Measurements from ENCODE around the gene LMCD1. TPM values are rescaled to one million over a fixed set of nuclear protein-coding genes. Genes with fewer than 3 reads are reported as not detected.

Gene LMCD1
- total RNA-seq, 1 donor from 2014 or later, result 0.93 TPM

DNA sequence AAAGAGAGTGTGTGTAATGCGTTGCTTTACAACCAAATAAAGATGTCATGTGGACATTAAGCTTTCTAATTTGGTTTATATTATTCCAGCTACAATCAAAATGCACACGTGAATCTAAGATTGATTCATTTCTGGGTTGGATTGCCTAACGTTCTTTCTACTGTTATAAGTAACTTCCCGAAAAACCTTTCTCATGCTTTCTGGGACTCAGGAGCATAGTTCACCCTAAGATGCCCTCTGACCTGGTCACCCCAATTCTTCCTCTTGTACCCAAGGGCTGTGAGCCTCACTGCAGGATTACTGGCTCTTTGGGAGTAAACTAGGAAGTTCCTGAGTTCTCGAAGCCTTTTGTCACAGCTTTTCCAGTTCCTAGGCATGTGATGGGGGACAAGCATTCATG lies 12.7 kb upstream of the LMCD1 start:
- Mint-ChIP-seq H3K9me3 (no peaks in the 10 kb centered on the region), H3K4me3 (no peak overlapping the region), H3K27me3 (peaks cover 2% of the 10 kb centered on the region), H3K4me1 (no peaks in the 10 kb centered on the region), H3K27ac (no peak overlapping the region), H3K36me3 (ENCODE audit: low read depth) (no peaks in the 10 kb centered on the region)
- intact Hi-C loops (cut with micrococcal nuclease), result no loop called here
- DNase-seq, result no peak

DNA sequence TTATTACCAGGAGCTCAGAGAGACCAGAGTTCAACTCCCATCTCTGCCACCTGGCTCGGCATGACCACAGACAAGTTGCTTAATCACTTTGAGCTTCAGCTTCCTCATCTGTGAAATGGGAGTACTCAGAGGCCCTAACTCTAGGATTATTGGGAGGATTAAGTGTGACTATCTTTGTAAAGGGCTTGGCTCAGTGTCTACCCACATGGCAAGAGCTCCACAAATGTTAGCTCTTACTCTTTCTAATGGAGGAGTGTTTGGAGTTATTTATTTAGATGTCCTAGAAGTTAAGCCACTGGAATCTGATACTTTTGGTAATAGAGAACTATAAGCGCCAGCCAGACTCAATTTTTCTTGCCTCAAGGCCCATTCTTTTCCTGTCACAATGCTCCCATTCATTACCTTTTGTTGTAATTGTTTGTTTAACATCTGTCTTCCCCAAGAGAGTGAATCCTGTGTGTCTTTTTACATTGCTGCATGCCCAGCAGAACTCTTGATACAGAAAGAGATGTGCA lies 12.3 kb upstream of the LMCD1 start:
- no peak for DNase-seq
- no peaks in the 10 kb centered on the region for H3K9me3 Mint-ChIP-seq
- no peak overlapping the region for H3K27ac Mint-ChIP-seq
- no peak overlapping the region for H3K4me3 Mint-ChIP-seq
- no peaks in the 10 kb centered on the region for H3K36me3 Mint-ChIP-seq (ENCODE audit: low read depth)
- H3K4me1 Mint-ChIP-seq, result no peaks in the 10 kb centered on the region
- intact Hi-C loops (cut with micrococcal nuclease), result no loop called here
- peaks cover 2% of the 10 kb centered on the region for H3K27me3 Mint-ChIP-seq

- intact Hi-C loops (cut with micrococcal nuclease), result no loop called here
- no peak for DNase-seq
- H3K27me3 Mint-ChIP-seq, result peaks cover 2% of the 10 kb centered on the region
- no peak overlapping the region for H3K4me3 Mint-ChIP-seq
- no peaks in the 10 kb centered on the region for H3K9me3 Mint-ChIP-seq
- H3K36me3 Mint-ChIP-seq (ENCODE audit: low read depth), result no peaks in the 10 kb centered on the region
- H3K4me1 Mint-ChIP-seq, result no peaks in the 10 kb centered on the region
- no peak overlapping the region for H3K27ac Mint-ChIP-seq
Measured at GRCh38 chr3:8490079-8490552, 11.5 kb upstream of the LMCD1 start.

- no peak overlapping the region for H3K4me3 Mint-ChIP-seq
- no peaks in the 10 kb centered on the region for H3K36me3 Mint-ChIP-seq (ENCODE audit: low read depth)
- H3K27me3 Mint-ChIP-seq, result peaks cover 2% of the 10 kb centered on the region
- intact Hi-C loops (cut with micrococcal nuclease), result no loop called here
- H3K9me3 Mint-ChIP-seq, result no peaks in the 10 kb centered on the region
- no peak overlapping the region for H3K27ac Mint-ChIP-seq
- no peaks in the 10 kb centered on the region for H3K4me1 Mint-ChIP-seq
- no peak for DNase-seq
Measured at GRCh38 chr3:8491271-8492144, 10.1 kb upstream of the LMCD1 start.

DNA sequence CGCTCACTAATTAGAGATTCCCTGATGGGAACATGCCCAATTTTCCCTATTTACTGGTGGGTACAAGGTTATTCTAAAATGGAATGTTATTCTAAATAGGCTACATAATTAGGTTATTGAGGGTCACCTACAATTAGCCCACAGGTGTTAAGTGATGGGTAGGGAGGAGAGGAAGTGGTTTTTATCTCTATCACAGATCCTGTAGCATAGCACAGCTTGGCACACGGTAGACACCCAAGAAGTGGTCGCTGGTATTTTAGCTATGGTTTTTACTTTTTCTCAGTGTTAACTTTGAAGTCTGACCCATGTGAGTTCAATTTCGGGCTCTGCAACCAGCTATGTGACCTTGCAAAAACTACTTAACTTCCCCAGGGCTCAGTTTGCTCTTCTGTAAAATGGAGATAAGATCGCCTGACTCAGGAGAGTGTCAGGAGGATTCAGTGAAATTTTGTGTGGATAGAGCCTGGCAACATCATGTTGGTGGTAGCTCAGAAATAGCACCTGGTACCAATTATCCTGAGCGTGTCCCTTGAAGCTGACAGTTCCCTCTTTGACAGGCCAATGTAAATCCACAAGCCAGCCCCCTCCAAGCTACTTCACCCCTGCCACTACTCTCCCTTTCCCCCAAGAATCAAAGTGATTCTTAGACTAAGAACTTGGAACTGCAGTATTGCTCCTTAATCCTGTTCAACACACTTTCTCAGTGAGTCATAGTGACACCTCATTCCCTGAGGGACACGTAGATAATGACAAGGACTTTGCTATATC lies 8.7 kb upstream of the LMCD1 start:
- no peaks in the 10 kb centered on the region for H3K9me3 Mint-ChIP-seq
- no peak overlapping the region for H3K4me3 Mint-ChIP-seq
- no peak overlapping the region for H3K27ac Mint-ChIP-seq
- H3K36me3 Mint-ChIP-seq (ENCODE audit: low read depth), result no peaks in the 10 kb centered on the region
- no peaks in the 10 kb centered on the region for H3K4me1 Mint-ChIP-seq
- intact Hi-C loops (cut with micrococcal nuclease), result no loop called here
- DNase-seq, result no peak
- H3K27me3 Mint-ChIP-seq, result peaks cover 2% of the 10 kb centered on the region

DNA sequence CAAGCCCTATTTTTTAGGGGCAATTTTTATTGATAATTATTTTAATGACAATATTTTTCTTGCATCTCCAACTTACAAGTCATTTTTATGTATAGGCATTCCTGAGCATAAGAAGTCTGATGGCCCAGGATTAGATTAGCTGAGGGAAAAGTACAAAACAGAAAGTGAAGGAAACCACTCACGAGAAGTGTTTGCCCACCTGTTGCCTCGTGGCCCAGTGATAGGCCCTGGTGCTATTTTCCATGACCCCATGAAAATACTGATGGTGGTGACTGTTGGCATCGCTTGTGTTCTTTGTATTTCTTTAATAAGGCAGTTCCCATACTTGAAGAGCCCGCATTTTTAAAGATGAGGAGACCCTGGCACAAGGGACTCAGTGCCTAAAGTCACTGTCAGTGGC lies 7.9 kb upstream of the LMCD1 start:
- no peak overlapping the region for H3K4me3 Mint-ChIP-seq
- no peaks in the 10 kb centered on the region for H3K4me1 Mint-ChIP-seq
- no peaks in the 10 kb centered on the region for H3K9me3 Mint-ChIP-seq
- DNase-seq, result no peak
- H3K27me3 Mint-ChIP-seq, result peaks cover 4% of the 10 kb centered on the region
- H3K36me3 Mint-ChIP-seq (ENCODE audit: low read depth), result no peaks in the 10 kb centered on the region
- intact Hi-C loops (cut with micrococcal nuclease), result no loop called here
- no peak overlapping the region for H3K27ac Mint-ChIP-seq

- intact Hi-C loops (cut with micrococcal nuclease), result no loop called here
- Mint-ChIP-seq H3K4me1 (no peaks in the 10 kb centered on the region), H3K9me3 (no peaks in the 10 kb centered on the region), H3K4me3 (no peak overlapping the region), H3K36me3 (ENCODE audit: low read depth) (no peaks in the 10 kb centered on the region), H3K27ac (no peak overlapping the region), H3K27me3 (peaks cover 5% of the 10 kb centered on the region)
- DNase-seq, result no peak
Measured at GRCh38 chr3:8494327-8494726, 7.3 kb upstream of the LMCD1 start.

- Mint-ChIP-seq H3K36me3 (ENCODE audit: low read depth) (no peaks in the 10 kb centered on the region), H3K4me1 (peaks cover 5% of the 10 kb centered on the region), H3K4me3 (no peak overlapping the region), H3K9me3 (no peaks in the 10 kb centered on the region), H3K27ac (no peak overlapping the region), H3K27me3 (peaks cover 21% of the 10 kb centered on the region)
- DNase-seq, result no peak
- intact Hi-C loops (cut with micrococcal nuclease), result no loop called here
Measured at GRCh38 chr3:8497582-8497981, 4.0 kb upstream of the LMCD1 start.

GRCh38 chr3:8499181-8499611 lies 2.4 kb upstream of the LMCD1 start:
- Mint-ChIP-seq H3K4me1 (peaks cover 5% of the 10 kb centered on the region), H3K27ac (no peak overlapping the region), H3K27me3 (peaks cover 27% of the 10 kb centered on the region), H3K4me3 (no peak overlapping the region), H3K9me3 (no peaks in the 10 kb centered on the region), H3K36me3 (ENCODE audit: low read depth) (no peaks in the 10 kb centered on the region)
- no peak for DNase-seq
- intact Hi-C loops (cut with micrococcal nuclease), result no loop called here

DNA sequence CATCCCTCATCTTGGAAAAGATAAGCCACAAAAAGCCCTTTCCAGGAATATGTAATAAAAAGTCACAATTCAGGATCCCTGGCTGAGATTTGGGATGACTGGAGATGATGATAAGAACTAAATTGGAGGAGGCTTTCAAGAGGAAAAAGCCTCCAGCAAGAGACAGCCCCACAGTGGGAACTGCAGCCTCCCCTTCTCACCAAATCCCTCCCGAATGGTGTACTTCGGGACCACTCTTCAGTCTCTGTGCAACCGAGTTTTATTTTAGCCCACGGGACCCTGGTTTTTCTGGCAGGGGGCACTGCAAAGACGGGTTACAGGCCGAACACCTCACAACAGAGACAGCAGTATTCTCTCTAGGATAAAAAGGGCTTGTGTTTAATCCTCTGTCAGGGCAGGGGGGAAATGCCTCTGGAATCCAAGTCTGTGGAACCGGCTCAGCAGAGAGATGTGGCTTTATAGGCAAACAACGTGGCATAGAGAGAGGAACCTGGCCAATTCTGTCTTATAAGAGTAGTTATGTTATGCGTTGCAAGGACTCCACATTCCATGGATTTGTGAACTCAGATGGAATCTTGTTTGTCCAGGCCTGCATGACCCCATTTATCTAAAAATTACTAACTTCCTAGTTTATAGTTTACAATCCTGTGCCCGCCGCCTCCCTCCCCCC lies 1.2 kb upstream of the LMCD1 start:
- H3K9me3 Mint-ChIP-seq, result no peaks in the 10 kb centered on the region
- no peaks in the 10 kb centered on the region for H3K36me3 Mint-ChIP-seq (ENCODE audit: low read depth)
- peaks cover 27% of the 10 kb centered on the region for H3K27me3 Mint-ChIP-seq
- H3K4me3 Mint-ChIP-seq, result no peak overlapping the region
- no peak overlapping the region for H3K27ac Mint-ChIP-seq
- intact Hi-C loops (cut with micrococcal nuclease), result no loop called here
- DNase-seq, result no peak
- H3K4me1 Mint-ChIP-seq, result peaks cover 5% of the 10 kb centered on the region

GRCh38 chr3:8500989-8501370 lies 643 bp upstream of the LMCD1 start:
- Mint-ChIP-seq H3K27ac (no peak overlapping the region), H3K9me3 (no peaks in the 10 kb centered on the region), H3K4me1 (peaks cover 5% of the 10 kb centered on the region), H3K27me3 (peaks cover 27% of the 10 kb centered on the region), H3K36me3 (ENCODE audit: low read depth) (no peaks in the 10 kb centered on the region), H3K4me3 (peak overlapping the region; percentile 78)
- intact Hi-C loops (cut with micrococcal nuclease), result no loop called here
- DNase-seq, result no peak

- intact Hi-C loops (cut with micrococcal nuclease), result no loop called here
- H3K36me3 Mint-ChIP-seq (ENCODE audit: low read depth), result no peaks in the 10 kb centered on the region
- DNase-seq, result no peak
- H3K4me3 Mint-ChIP-seq, result no peak overlapping the region
- no peak overlapping the region for H3K27ac Mint-ChIP-seq
- H3K9me3 Mint-ChIP-seq, result no peaks in the 10 kb centered on the region
- peaks cover 26% of the 10 kb centered on the region for H3K27me3 Mint-ChIP-seq
- peaks cover 5% of the 10 kb centered on the region for H3K4me1 Mint-ChIP-seq
Measured at GRCh38 chr3:8503461-8503860, 1.8 kb downstream of the LMCD1 start.

- Mint-ChIP-seq H3K4me3 (no peak overlapping the region), H3K27me3 (peaks cover 25% of the 10 kb centered on the region), H3K36me3 (ENCODE audit: low read depth) (no peaks in the 10 kb centered on the region), H3K9me3 (no peaks in the 10 kb centered on the region), H3K27ac (peak overlapping the region; percentile 20), H3K4me1 (peaks cover 5% of the 10 kb centered on the region)
- intact Hi-C loops (cut with micrococcal nuclease), result no loop called here
- no peak for DNase-seq
Measured at GRCh38 chr3:8503871-8504610, 2.4 kb downstream of the LMCD1 start.
